Measurements from ENCODE around the gene RB1.
A peak's percentile ranks its signal among the peaks of the same experiment; 100 is the strongest.

RB1 gene

DNA sequence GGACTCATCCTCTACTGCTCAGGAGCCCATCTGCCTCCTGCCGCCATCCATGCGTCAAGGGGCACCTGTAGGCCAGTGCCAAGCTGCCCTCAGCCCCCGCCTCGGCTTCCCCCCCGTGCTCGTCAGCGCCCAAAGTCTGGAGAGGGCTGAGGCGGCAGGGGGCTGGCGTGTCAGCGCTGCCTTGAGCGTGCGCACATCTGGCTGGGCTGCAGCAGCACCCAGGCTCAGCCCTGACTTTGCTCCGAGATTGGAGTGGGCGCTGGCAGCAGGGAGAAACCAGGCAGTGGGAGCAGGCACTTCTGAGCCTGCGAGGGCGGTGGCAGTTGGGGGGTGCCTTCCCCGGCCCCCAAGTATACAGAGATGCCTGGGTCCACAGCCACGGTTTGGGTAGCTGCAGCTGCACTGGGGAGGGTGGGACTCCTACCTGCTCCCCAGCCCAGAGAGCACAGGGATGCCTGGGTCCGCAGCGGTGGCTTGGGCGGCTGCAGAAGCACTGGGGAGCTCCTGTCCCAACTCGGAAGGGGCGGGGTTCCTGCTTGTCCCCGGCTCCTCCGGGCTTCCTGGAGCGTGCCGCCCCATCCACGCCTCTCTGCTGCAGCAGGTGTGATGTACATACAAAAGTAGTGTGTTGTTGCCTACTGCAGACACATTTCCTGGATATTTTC lies 154.2 kb downstream of the RB1 start:
- no peak for FAIRE-seq

DNA sequence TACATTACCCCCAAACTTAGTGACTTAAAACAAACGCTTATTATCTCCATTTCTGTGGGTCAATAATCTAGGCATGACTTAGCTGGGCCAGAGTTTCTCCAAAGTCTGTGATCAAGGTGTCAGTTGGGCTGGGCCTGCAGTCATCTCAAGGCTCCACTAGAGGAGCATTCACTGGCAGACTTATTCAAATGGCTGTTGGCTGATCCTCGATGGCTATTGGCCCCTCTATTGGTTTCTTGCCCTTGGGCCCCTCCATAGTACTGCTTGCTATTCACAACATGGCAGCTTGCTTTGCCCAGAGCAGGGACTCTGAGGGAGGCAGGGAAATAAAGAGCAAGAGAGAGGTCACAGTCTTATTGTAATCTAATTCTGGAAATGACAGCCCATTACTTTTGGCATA lies 171.7 kb downstream of the RB1 start:
- FAIRE-seq, result no peak

DNA sequence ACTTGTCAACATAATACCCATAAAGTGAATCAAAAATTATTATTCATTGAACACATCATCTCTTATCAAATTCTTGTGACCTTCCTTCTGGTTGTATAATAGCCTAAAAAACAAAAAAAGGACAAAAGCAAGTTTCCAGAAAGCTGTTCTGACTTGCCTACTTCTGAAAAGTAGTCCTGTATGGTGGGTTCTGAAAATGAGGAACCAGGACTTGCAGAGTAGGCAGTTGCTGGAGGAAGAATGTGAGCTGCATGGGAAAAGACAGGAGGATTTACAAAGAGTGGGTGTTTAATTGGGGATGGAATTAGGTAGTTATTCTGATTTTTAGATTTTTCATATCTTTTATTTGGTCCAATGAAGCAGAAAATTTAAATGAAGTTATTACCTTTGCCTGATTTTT lies 172.7 kb downstream of the RB1 start:
- no peak for FAIRE-seq

DNA sequence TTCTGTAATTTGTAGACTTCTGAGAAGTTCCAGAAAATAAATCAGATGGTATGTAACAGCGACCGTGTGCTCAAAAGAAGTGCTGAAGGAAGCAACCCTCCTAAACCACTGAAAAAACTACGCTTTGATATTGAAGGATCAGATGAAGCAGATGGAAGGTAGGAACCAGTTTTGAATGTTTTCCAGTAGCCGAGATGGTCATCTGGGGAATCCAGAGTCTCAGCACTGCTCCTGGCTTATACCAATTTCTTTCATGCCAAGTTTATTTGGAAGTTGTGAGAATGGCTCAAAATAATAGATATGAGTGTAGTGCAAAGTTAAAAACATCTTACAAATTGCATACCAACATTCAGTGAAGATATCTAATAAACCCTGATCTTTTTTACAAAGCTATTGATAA lies 173.1 kb downstream of the RB1 start:
- FAIRE-seq, result peak; percentile 33

DNA sequence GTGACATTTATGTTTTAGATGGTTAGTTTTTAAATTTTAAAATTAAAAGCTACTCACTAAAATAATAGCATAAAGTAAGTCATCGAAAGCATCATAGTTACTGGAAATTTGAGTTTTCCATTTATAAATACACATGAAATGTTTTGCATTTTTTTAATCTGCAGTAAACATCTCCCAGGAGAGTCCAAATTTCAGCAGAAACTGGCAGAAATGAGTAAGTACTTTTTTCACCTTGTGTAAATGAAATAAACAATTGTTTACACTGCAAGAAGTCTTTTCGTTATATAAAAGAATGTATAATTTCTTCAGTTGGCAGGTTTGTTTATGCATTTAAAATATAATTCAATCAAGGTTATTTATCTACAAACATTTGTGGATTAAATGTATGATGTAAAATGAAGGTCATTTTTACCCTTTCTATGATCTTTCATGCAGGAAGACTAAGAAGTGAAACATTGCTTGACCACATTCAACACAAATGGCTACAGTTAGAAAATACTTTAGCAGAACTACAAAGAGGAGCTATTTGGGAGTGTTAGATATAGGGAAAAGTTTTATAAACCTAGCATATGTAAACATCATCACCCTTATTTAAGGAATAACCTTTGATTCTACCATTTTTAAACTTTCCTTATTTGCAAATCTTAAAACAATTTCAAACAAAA lies 173.8 kb downstream of the RB1 start:
- FAIRE-seq, result no peak

DNA sequence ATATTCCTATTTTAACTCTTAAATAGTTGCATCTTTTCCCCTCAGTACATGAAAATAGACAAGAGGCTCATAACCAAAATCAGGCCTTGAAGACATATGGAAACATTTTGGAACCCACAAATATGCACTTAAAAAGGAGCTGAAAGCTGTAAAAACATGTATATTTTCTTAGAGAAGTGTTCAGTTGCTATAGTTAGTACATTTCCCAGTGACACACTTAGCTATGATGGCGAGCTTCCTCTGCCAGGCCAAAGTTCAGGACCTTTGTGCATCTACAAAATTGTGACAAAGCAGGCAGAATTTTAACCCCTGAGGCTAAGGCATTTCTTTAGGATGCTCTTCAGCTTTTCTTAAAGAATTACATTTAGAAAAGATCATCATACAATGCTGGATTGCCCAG lies 174.8 kb downstream of the RB1 start:
- no peak for FAIRE-seq

DNA sequence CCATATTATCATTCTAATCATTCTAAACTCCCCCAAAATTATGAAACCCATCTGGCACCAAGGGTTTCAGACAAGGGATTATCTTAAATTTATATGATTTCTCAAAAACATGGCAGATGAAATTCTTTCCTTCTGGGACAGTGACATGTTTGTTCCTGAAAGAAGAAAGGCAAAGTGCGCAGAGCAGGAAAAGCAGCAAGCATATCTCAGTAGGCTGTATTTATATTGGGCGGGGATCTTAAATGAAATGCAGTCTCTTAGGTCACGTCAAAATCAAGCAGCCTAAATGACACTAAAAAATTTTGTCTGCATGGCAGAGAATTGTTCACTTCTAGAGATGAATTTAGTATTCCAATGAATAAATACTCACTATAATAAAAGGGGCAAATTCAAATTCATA lies 180.0 kb downstream of the RB1 start:
- FAIRE-seq, result no peak

DNA sequence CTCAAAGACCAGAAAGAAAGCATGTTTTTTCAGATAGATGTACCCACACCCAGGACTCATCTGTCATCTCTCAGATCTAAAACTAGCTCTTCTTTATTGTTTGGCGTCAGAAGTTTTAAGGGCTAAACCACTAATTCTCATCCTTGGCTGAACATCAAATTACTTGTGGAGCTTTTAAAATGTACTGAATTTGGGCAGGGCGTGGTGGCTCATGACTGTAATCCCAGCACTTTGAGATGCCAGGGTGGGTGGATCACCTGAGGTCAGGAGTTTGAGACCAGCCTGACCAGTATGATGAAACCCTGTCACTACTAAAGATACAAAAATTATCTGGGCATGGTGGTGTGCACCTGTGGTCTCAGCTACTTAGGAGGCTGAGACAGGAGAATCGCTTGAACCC lies 181.9 kb downstream of the RB1 start:
- FAIRE-seq, result no peak

DNA sequence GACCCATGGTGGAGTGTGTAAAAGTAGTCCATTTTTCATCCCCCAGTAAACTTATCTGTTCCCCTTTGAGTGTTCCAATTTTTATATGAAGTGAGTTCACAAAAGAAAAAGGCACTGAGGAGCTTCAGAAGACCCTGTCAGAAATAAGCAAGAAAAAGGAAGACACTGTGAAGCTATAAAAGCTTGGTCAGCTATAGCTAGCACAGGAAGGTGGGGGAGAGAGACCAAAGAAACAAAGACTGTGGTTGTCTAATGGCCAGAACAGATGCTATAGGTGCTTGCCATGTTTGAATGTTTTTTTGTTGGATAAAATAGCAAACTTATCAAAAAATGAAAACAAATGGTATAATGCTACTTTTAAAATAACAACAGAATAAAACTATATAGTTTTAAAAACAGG lies 182.8 kb downstream of the RB1 start:
- FAIRE-seq, result no peak

DNA sequence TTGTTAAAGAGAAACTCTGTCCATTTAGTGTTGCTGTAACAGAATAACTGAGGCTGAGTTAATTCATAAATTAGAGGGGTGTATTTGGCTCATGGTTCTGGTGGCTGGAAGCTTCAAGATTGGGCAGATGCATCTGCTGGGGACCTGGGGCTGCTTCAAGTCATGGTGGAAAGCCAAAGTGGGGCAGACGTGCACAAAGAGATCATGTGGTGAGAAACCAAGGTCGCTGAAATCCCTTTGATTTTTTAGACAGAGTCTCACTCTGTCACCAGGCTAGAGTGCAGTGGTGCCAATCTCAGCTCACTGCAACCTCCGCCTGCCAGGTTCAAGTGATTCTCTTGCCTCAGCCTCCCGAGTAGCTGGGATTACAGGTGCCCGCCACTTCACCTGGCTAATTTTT lies 183.3 kb downstream of the RB1 start:
- no peak for FAIRE-seq

DNA sequence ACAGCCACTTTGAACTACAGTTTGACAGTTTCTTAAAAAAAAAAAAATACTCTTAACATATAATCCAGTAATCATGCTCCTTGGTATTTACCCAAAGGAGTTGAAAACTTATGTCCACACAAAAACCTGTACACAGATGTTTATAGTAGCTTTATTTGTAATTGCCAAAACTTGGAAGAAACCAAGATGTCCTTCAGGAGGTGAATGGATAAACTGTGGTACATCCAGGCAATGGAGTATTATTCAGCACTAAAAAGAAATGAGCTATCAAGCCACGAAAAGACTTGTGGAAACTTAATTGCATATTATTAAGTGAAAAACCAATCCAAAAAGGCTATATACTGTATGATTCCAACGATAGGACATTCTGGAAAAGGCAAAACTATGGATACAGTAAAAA lies 184.4 kb downstream of the RB1 start:
- no peak for FAIRE-seq

DNA sequence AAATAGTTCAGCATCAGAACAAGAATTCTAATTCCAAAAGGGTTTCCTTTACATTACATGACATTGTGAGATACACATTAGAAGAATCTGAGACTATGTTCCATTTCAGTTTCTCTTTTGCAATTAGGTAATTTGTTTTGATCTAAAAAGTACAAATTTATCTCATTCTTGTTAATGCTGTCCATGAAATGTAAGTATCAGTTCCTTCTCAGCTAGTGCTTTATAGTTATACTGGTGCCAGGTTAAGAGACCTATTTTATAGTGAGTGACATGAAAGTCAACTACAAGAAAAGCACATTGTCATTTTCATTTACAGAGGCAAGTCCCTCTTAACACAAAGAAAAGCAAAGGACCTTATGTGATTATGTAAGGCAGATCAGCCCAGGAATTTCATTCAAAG lies 185.4 kb downstream of the RB1 start:
- FAIRE-seq, result peak; percentile 12

DNA sequence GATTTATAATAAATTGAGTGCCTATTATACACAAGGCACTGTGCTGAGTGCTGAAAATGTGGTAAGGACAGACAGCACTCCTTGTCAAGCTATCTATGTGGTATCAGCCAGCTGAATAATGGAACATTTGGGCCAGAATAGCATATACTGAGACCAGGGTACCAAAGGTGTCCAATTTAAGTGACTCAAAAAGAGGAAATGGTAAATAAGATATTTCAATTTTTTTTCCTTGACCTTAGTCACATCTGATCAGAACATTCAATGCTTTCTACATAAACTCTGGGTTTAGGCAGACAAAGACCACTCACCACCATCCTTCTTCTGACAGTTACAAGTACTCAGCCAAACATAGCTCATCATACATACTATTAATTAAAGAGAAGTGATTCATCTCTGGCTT lies 186.1 kb downstream of the RB1 start:
- FAIRE-seq, result no peak

DNA sequence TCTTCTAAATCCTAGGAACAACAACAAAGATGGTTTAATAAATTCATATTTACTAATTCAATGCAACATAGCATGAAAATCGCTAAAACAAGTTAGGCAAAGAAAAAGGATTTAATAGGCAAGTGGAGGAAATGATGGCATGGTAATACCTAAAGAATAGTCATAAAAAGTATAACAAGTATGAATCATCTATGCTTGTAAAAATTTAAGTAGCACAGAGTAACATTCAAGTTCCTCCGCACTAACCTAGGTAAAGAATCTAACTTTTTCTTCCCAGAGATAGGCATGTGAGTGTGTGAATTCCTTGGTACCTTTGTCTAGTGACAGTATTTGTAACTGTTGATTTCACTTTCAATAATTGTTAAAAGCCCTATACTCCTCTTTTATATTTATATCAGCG lies 186.7 kb downstream of the RB1 start:
- no peak for FAIRE-seq

DNA sequence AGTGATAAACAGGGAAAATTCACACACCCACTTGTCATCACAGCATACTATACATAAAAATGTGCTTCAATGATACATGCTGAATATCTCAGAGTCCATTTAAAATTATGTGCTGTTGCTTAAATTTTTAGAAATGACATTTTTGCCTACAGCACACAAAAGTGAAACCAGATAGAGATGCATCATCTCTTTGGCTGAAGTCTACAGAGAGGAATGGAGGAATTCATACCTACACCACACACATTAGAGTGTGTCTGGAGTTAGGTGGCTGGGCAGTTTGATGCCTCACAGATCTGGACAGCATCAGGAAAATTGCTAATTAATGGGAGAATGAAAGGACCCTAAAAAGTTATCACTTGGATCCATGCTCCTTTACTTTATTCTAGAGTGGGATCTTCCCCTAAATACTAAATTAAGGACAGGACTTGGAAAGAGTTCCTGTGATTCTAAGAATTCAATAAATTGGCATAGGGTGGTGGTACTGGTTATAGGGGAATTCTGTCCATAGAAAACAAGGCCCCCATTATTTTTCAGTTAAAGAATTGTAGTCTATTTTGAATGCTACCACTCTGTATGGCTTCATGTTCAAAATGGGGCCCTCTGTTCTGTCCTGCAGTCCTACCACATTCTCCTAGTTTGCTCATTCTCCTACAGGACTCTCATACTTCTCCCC lies 188.0 kb downstream of the RB1 start:
- no peak for FAIRE-seq

DNA sequence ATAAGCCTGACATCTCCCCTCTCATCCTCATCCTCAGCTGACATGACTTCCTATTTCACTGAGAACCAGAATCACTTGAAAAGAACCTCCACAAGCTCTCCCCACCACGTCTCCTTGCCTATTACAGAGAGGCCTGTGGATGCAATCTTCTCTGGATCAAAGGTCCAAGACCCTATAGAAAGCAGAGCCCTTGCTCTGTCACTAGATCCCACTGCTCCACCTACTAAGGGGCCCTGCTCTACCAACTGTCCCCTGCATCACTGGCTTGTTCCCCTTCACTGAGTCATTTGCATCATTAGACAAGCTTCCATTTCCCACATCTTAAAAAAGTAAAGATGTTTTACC lies 188.5 kb downstream of the RB1 start:
- no peak for FAIRE-seq

DNA sequence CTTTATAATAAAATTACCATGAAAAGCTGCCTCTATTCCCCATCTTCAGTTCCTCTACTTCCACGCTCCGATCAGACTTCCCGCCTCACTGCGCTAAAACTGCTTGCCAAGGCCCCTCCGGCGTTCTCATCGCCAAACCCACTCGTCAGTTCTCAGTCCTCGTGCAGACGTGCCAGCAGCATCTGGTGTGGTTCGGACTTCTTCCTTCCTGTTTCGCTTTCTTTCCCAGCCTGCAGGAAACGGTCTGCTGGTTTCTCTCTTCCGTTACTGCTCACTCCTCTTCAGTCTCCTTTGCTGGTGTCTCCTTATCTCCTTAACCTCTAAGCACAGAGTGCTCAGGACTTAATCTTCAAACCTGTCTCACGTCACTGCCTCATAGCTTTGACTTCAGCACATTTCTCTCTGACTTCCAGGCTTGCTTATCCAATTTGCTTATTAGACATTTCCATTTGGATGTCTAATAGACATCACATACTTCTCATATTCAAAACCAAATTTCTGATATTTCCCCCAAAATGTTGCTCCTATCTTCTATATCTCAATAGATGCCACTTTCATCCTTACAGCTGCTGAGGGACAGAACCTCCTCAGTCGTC lies 189.0 kb downstream of the RB1 start:
- FAIRE-seq, result peak; percentile 65

DNA sequence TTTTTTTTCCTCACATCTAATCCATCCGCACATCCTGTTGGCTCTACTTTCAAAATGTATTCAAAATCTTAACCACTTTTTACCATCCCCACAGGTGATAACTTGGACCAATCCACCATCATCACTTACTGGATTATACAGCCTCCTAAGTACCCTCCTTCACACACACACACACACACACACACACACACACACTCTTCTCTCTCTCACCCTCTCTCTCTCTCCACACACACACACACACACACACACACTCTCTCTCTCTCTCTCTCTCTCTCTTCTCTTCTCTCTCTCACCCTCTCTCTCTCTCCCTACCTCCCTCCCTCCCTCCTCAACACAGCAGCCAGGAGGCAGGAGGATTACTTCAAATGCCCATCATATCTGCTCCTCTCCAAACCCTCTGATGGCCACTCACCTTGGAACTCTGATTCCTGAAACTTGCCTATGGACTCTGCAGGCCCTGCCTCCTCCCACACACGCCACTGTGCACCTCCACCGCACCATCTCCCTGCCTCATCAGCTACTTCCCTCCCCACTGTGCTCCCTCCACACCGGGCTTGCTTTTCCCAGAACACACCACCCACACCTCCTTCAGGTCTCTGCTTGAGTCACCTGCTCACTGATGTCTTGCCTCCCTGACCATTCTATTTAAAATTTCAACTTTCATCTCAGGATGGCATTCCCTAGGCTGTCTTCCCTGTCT lies 189.7 kb downstream of the RB1 start:
- FAIRE-seq, result no peak

DNA sequence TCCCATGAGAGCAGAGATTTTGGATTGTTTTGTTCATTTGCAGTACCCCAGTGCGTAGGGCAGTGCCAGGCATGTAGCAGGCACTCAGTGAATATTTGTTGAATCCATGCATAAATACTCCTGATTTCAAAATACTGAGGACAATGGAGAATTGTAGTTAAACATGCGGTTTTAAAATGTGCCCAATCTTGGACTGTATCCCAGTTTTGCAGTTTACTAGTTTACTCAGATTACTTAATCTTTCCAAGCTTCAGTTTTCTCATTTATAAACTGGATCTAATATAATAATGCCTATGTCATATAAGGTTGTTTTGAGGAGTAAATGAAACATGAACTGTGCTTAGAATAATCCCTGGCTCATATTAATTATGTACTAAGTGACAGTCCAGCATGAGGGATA lies 190.3 kb downstream of the RB1 start:
- FAIRE-seq, result no peak

DNA sequence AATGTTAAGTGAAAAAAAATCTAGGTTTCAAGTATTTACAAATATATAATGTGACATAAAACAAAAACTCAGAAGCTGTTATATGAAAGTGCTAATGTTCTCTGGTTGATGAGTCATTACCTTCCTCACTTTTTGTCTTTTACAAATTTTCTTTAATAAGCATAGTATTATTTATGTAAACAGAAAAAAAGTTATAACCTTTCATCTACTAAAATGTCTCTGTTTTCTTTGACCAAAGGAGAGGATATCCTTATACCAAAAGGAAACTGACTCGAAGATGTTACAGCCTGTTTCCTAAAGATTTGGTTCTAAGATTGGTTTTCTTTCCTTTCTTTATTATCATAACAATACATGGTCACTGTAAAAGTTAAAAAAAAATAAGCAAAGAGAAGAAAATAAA lies 191.3 kb downstream of the RB1 start:
- FAIRE-seq, result peak; percentile 23

DNA sequence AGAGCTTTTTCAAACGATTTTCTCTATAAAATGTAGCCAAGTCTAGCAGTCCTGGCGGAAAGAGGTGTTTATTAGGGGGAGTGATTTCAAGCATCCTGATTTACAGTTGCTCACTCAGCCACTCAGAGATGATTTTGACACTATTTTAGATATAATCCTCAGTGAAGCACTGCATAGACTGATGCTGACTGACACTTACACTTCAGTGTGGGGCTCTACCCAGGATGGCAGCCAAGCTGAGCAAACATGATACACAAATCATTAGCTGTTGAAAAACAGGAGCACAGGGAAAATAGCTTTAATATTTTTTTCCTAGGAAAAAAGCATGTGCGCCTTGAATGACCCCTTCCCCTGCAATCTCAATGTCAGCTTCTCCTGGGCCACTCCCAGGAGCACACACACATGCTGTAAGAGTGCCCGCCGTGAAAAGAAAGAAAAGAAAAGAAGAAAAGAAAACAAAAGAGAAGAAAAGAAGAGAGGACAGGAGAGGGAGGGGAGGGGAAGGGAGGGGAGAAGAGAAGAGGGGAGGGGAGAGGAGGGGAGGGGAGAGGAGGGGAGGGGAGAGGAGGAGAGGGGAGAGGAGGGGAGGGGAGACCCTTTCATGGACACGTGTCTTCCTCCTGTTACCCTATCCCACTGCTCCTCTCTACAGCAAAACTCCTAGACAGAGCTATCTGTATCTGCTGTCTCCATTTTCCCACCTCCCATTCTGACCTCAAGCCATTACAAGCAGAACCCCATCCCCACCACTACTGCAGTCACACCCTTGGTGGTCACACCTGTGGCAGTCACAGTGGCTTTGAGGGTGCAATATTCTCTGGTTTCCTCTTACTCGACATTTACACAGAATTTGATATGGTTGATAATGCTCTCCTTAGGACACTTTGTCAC lies 193.0 kb downstream of the RB1 start:
- no peak for FAIRE-seq

DNA sequence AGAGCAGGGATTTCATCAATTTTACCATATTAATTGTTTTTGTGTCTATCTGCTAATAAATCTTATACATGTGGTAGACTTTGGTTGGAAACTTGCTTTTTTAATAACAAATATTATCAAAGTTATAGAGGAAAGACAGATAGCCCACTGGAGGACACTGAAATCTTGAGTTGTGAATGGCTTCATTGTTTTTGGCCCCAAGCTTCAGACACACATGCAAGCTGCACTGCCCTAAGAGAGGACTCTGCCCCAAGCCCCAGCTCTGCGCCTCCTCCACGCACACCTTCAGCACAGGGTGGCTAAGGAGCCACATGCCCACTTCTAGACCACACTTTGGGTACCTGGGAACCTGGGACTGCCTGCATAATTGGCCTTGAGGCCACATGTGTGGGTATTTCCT lies 194.1 kb downstream of the RB1 start:
- FAIRE-seq, result no peak

Measured in endometrium (tissue), 2 donors.